SK-N-MC (cell line): ENCODE measurements around the gene BICC1.

ENCODE experiments used
- EZH2 ChIP-seq: fragments of 200-600 bp; sonication (generic); IDR thresholded peaks from one replicate; pipeline ENCODE4 v1.6.1; 2017; ENCODE audit warnings: antibody characterized with exemption
- POLR2AphosphoS5 ChIP-seq: IDR thresholded peaks from 2 replicates; pipeline ENCODE4 v1.6.1; 2012; ENCODE audit warnings: mild to moderate bottlenecking, low read depth, low read length, borderline replicate concordance

DNA sequence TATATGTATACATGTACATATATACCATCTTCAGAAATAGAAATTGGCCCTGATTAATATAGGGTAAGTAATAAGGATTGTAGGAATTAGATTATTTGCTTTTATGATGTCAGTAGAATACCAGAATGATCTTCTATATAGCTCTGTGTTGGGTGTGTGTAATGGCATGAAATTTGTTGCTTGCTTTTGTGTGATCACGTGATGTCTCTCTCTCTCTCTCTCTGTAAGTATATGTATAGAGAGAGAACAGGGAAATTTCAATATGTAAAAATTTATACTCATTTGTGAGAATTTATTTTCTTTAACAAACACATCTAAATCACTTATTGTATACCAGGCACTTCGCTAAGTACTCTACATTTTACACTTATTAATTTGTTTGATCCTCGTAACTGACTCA, 272.7 kb downstream of the BICC1 start:
- TF ChIP-seq EZH2 (no peak), POLR2AphosphoS5 (no peak)
